NT2/D1 (cell line): ENCODE data around the gene PSME3.
"Not testable (repeated sequence)": the region's sequence is repeated elsewhere in the genome, so short reads cannot be mapped to it uniquely, and the experiment has no call there.

Source experiments
- DNase-seq: peaks from one replicate; pipeline ENCODE4 v3.0.0-alpha.2; 2011; ENCODE audit warnings: low read depth, low spot score
- H3K27me3 ChIP-seq: 2 replicates; pipeline ENCODE4 v1.6.0; 2011; ENCODE audit warnings: mild to moderate bottlenecking; ENCODE audit not compliant: insufficient read length, insufficient read depth
- H3K36me3 ChIP-seq: 2 replicates; pipeline ENCODE4 v1.6.1; 2011; ENCODE audit warnings: mild to moderate bottlenecking, low read length, mixed read lengths; ENCODE audit not compliant: insufficient read depth, insufficient read length
- H3K4me1 ChIP-seq: 2 replicates; pipeline ENCODE4 v1.5.1; 2011; ENCODE audit not compliant: insufficient read depth, insufficient read length
- H3K4me3 ChIP-seq: 2 replicates; pipeline ENCODE4 v1.5.1; 2011; ENCODE audit warnings: low read depth; ENCODE audit not compliant: insufficient read length
- H3K9ac ChIP-seq: 2 replicates; pipeline ENCODE4 v1.6.0; 2011; ENCODE audit warnings: low read depth; ENCODE audit not compliant: insufficient read length
- H3K9me3 ChIP-seq: 2 replicates; pipeline ENCODE4 v1.5.1; 2011; ENCODE audit warnings: mild to moderate bottlenecking, low read length; ENCODE audit not compliant: insufficient read depth
- SUZ12 ChIP-seq: IDR thresholded peaks from 2 replicates; pipeline ENCODE4 v1.6.1; 2011; ENCODE audit not compliant: insufficient read length, insufficient read depth; ENCODE audit errors: extremely low read depth
- YY1 ChIP-seq: IDR thresholded peaks from 2 replicates; pipeline ENCODE4 v1.6.1; 2011; ENCODE audit not compliant: insufficient read length, insufficient read depth
- ZNF274 ChIP-seq: IDR thresholded peaks from 2 replicates; pipeline ENCODE4 v1.6.1; 2011; ENCODE audit warnings: mild to moderate bottlenecking, low read depth, low read length

PSME3 gene

DNA sequence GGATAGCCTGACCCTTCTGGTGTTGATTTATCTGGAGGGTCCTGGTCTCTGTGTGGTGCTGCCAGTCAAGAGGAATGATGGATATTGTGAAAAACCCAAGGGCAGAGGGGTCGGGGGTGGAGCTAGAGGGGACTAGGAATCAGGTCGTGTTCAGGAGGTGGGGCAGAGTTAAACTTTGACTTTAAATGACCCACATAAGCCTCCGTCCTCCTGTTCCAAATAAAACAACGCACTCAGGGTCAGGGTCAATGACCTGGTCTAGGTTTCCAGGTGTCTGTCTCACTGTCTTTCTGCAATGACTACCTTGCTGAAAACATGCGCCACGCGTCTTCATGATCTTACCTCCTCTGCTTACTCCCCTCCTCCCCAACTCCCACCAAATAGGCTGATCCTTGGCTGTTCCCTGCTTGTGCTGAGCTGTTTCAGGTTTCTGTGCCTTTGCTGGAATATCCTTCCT lies 32.5 kb downstream of the PSME3 start:
- Histone ChIP-seq H3K36me3 (no peaks in the 10 kb centered on the region), H3K27me3 (no peaks in the 10 kb centered on the region), H3K9ac (no peak overlapping the region), H3K4me3 (no peak overlapping the region), H3K9me3 (peaks cover 5% of the 10 kb centered on the region), H3K4me1 (peaks cover 6% of the 10 kb centered on the region)
- no peak for DNase-seq
- TF ChIP-seq YY1 (no peak), SUZ12 (no peak), ZNF274 (no peak)

DNA sequence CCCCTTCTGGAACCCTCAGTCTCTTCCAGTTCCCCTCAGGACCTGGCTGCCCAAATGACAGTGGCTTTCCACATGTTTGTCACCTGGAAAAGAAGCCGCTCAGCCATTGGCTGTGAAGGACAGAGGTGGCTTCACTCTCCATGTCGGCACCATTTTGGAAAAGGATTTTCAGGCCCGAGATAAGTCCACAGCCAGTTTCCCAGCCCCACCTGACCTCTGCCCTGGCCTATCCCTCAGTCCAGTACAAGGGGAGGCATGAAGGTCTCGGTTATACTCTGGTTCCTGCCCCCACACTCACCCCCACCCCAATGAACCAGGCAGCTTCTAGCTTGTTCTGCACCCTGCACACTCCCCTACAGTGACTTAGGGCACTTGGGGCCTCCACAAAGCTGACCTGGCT lies 33.0 kb downstream of the PSME3 start:
- H3K36me3 ChIP-seq: no peaks in the 10 kb centered on the region
- peaks cover 8% of the 10 kb centered on the region for H3K9me3 ChIP-seq
- no peak overlapping the region for H3K4me3 ChIP-seq
- H3K4me1 ChIP-seq: peaks cover 6% of the 10 kb centered on the region
- no peaks in the 10 kb centered on the region for H3K27me3 ChIP-seq
- TF ChIP-seq YY1: no peak
- no peak for TF ChIP-seq SUZ12
- no peak for TF ChIP-seq ZNF274
- DNase-seq: no peak
- H3K9ac ChIP-seq: no peak overlapping the region

DNA sequence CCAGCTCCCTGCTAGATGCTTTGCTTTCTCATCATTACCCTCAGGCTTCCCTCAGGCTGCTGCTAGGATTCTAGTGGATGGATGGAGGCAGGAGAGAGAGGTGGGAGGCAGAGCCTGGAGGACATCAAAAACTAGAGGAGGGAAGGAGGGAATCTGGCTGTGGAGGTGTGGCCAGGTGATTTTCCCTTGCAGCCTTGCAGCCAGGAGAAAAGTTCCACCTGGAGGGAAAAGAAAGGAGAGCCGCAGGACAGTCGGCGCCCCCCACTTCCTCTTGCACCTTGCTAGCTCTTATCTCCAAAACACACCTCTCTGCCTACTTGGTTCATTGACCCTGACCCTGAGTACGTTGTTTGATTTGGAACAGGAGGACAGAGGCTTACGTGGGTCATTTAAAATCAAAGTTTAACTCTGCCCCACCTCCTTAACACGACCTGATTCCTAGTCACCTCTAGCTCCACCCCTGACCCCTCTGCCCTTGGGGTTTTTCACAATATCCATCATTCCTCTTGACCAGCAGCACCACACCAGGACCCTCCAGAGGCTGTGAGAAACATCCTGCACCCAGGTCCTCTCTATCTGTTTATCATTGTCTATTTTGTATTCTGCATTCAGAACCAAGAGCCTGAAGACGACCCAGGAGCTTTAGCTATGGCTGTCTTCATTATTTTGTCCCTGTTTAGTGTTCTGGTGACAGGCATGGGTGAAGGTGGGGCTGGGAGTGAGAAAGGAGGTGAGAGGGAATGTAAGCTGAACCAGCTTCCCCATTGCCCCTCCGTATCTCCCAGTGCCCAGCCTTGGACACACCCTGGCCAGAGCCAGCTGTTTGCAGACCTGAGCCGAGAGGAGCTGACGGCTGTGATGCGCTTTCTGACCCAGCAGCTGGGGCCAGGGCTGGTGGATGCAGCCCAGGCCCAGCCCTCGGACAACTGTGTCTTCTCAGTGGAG lies 33.7 kb downstream of the PSME3 start:
- H3K9me3 ChIP-seq: peaks cover 8% of the 10 kb centered on the region
- H3K27me3 ChIP-seq: no peaks in the 10 kb centered on the region
- H3K36me3 ChIP-seq: no peaks in the 10 kb centered on the region
- no peak overlapping the region for H3K9ac ChIP-seq
- TF ChIP-seq SUZ12 (no peak), YY1 (no peak), ZNF274 (no peak)
- H3K4me3 ChIP-seq: no peak overlapping the region
- no peak for DNase-seq
- H3K4me1 ChIP-seq: peaks cover 6% of the 10 kb centered on the region

DNA sequence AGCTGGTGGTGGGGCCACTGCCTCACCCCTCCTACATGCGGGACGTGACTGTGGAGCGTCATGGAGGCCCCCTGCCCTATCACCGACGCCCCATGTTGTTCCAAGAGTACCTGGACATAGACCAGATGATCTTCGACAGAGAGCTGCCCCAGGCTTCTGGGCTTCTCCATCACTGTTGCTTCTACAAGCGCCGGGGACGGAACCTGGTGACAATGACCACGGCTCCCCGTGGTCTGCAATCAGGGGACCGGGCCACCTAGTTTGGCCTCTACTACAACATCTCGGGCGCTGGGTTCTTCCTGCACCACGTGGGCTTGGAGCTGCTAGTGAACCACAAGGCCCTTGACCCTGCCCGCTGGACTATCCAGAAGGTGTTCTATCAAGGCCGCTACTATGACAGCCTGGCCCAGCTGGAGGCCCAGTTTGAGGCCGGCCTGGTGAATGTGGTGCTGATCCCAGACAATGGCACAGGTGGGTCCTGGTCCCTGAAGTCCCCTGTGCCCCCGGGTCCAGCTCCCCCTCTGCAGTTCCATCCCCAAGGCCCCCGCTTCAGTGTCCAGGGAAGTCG lies 34.6 kb downstream of the PSME3 start:
- not testable (repeated sequence) for H3K9ac ChIP-seq, H3K27me3 ChIP-seq, H3K36me3 ChIP-seq, H3K4me1 ChIP-seq, DNase-seq, H3K9me3 ChIP-seq, H3K4me3 ChIP-seq

DNA sequence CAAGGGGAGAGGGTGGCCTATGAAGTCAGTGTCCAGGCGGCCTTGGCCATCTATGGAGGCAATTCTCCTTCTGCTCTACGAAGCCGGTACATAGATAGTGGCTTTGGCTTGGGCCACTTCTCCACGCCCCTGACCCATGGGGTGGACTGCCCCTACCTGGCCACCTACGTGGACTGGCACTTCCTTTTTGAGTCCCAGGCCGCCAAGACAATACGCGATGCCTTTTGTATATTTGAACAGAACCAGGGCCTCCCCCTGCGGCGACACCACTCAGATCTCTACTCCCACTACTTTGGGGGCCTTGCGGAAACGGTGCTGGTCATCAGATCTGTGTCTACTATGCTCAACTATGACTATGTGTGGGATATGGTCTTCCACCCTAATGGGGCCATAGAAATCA lies 35.1 kb downstream of the PSME3 start:
- Histone ChIP-seq H3K9me3 (peaks cover 8% of the 10 kb centered on the region), H3K27me3 (no peaks in the 10 kb centered on the region), H3K4me1 (peaks cover 6% of the 10 kb centered on the region), H3K9ac (no peak overlapping the region), H3K36me3 (no peaks in the 10 kb centered on the region), H3K4me3 (no peak overlapping the region)
- TF ChIP-seq YY1 (no peak), ZNF274 (no peak), SUZ12 (no peak)
- no peak for DNase-seq

DNA sequence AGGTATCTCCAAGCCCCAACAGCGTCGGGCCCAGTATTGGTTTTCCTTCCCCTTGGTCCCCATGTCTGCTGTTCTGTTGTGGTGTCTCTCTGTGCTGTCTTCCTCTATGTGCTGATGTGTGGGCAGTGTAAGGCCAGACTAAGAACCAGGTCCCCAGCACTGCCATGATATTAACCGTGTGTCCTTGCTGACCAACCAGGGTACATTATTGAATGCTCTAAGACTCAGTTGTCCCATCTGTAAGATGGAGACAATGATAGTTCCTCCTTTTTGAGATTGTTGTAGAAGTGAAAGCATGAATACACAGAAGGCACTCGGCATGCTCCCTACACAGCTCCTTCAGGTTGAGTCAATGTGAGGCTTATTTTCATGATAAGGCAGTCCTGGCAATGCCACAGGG lies 38.5 kb downstream of the PSME3 start:
- H3K4me1 ChIP-seq: no peaks in the 10 kb centered on the region
- H3K36me3 ChIP-seq: no peaks in the 10 kb centered on the region
- no peak for DNase-seq

DNA sequence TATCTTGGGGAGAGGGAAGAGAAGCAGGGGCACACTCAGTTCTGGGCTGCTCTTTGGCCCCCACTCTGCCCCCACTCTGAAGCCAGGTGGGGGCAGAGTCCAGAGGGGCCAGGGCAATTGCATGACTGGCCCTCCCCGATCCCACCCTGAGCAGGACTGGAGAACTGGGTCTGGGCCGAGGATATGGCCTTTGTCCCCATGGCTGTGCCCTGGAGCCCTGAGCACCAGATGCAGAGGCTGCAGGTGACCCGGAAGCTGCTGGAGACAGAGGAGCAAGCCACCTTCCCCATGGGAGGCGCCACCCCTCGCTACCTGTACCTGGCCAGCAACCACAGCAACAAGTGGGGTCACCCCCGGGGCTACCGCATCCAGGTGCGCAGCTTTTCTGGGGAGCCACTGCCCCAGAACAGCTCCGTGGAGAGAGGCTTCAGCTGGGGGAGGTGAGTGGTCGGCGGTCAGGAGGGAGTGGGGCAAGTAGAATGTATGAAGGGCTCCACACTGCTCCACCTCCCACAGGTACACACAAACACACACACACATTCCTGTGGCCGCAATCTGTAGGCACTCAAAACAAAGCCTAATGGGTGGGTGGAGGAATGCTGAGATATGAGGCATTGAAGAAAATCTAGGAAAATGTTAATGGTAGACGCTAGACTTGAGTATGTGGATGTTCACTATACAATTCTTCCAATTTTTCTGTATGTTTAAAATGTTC lies 39.2 kb downstream of the PSME3 start:
- Histone ChIP-seq H3K36me3 (no peaks in the 10 kb centered on the region), H3K9ac (no peak overlapping the region), H3K9me3 (peaks cover 8% of the 10 kb centered on the region), H3K4me3 (no peak overlapping the region), H3K27me3 (peaks cover 14% of the 10 kb centered on the region), H3K4me1 (no peaks in the 10 kb centered on the region)
- DNase-seq: no peak
- TF ChIP-seq YY1: no peak
- no peak for TF ChIP-seq SUZ12
- TF ChIP-seq ZNF274: no peak

More for the DNA sequence above, 38.5 kb downstream of the PSME3 start:
- H3K27me3 ChIP-seq: peaks cover 7% of the 10 kb centered on the region
- no peak overlapping the region for H3K9ac ChIP-seq
- peaks cover 8% of the 10 kb centered on the region for H3K9me3 ChIP-seq
- TF ChIP-seq ZNF274 (no peak), YY1 (no peak), SUZ12 (no peak)
- no peak overlapping the region for H3K4me3 ChIP-seq
